Keratinocyte (primary cell): ENCODE results near the gene METTL27.
"Not testable (repeated sequence)": the region's sequence is repeated elsewhere in the genome, so short reads cannot be mapped to it uniquely, and the experiment has no call there.

Source experiments
- CTCF ChIP-seq, 3 experiments: IDR thresholded peaks in 1 of 3; conservative IDR thresholded peaks in 1 of 3; optimal IDR thresholded peaks in 1 of 3; 2 replicates in 2 of 3; 3 replicates in 1 of 3; pipeline versions ENCODE3 to v1.5.1; 2011; ENCODE audit warnings: low read length in 3 of 3, mild to moderate bottlenecking in 3 of 3, moderate library complexity in 2 of 3, control low read depth in 1 of 3, inconsistent platforms in 1 of 3; ENCODE audit not compliant: insufficient read depth in 2 of 3; ENCODE audit errors: extremely low read depth in 1 of 3
- EZH2 ChIP-seq: IDR thresholded peaks from one replicate; pipeline ENCODE4 v1.6.1; 2012; ENCODE audit warnings: inconsistent platforms, mild to moderate bottlenecking, low read length, moderate library complexity

GRCh38 chr7:73821597-73822285 is 20.6 kb downstream of the METTL27 start:
- not testable (repeated sequence) for TF ChIP-seq CTCF (optimal IDR thresholded peaks at IDR 0.05 in 1 of 3, IDR thresholded peaks at IDR 0.05 in 1 of 3, conservative IDR thresholded peaks at IDR 0.05 in 1 of 3; ENCODE audit: extremely low read depth in 1 of 3, insufficient read depth in 2 of 3, low read length in 3 of 3); EZH2
